Neural cell (in vitro differentiated cells): Measurements from ENCODE around the gene ATP1B2. TPM values are rescaled to one million over a fixed set of nuclear protein-coding genes. Genes with fewer than 3 reads are reported as not detected.

ENCODE experiments used
- polyA plus RNA-seq: library from polyadenylated mRNA; depleted of rRNA; stranded (reverse); fragments of >200 nt; gene quantifications from 2 replicates; pipeline ENCODE4 v1.2.3, GENCODE V29; 2014

Gene ATP1B2
- polyA plus RNA-seq, 1 donor from 2014 or later = 4.2 TPM

Other genes with a start within 250 kb of the ATP1B2 start
- 158 and 161 TPM in 2 replicates for gene TMEM256, start 246.8 kb upstream of the ATP1B2 start, polyA plus RNA-seq
- 13.8 and 21.5 TPM in 2 replicates for gene NLGN2, start 243.1 kb upstream of the ATP1B2 start, polyA plus RNA-seq
- gene SPEM1, start 230.6 kb upstream of the ATP1B2 start, polyA plus RNA-seq = not detected in 2 replicates
- not detected in 2 replicates for gene SPEM2, start 225.3 kb upstream of the ATP1B2 start, polyA plus RNA-seq
- not detected in 2 replicates for gene SPEM3, start 222.1 kb upstream of the ATP1B2 start, polyA plus RNA-seq
- gene TMEM102, start 215.5 kb upstream of the ATP1B2 start, polyA plus RNA-seq = 0.14 TPM in 1 of 2 replicates, not detected in the other
- gene FGF11, start 211.4 kb upstream of the ATP1B2 start, polyA plus RNA-seq = 15.8 and 16.4 TPM in 2 replicates
- gene CHRNB1, start 205.9 kb upstream of the ATP1B2 start, polyA plus RNA-seq = 17.9 and 18.2 TPM in 2 replicates
- 8.0 and 9.2 TPM in 2 replicates for gene ZBTB4, start 171.3 kb upstream of the ATP1B2 start, polyA plus RNA-seq
- gene SLC35G6, start 169.5 kb upstream of the ATP1B2 start, polyA plus RNA-seq = not detected in 2 replicates
- 9.1 and 22.6 TPM in 2 replicates for gene POLR2A, start 166.6 kb upstream of the ATP1B2 start, polyA plus RNA-seq
- not detected in 2 replicates for gene TNFSF12, start 101.9 kb upstream of the ATP1B2 start, polyA plus RNA-seq
- gene TNFSF13, start 92.2 kb upstream of the ATP1B2 start, polyA plus RNA-seq = 0.15 TPM in 1 of 2 replicates, not detected in the other
- 148 and 151 TPM in 2 replicates for gene SENP3, start 89.0 kb upstream of the ATP1B2 start, polyA plus RNA-seq
- not detected in 2 replicates for gene CD68, start 71.3 kb upstream of the ATP1B2 start, polyA plus RNA-seq
- gene MPDU1, start 67.1 kb upstream of the ATP1B2 start, polyA plus RNA-seq = 110 and 118 TPM in 2 replicates
- 0.47 and 1.5 TPM in 2 replicates for gene SOX15, start 60.8 kb upstream of the ATP1B2 start, polyA plus RNA-seq
- gene FXR2, start 36.0 kb upstream of the ATP1B2 start, polyA plus RNA-seq = 118 and 130 TPM in 2 replicates
- gene SAT2, start 23.1 kb upstream of the ATP1B2 start, polyA plus RNA-seq = 303 and 330 TPM in 2 replicates
- 0.90 and 3.2 TPM in 2 replicates for gene SHBG, start 20.8 kb upstream of the ATP1B2 start, polyA plus RNA-seq
- gene TP53, start 36.6 kb downstream of the ATP1B2 start, polyA plus RNA-seq = 13.8 and 14.3 TPM in 2 replicates
- gene WRAP53, start 37.6 kb downstream of the ATP1B2 start, polyA plus RNA-seq = 20.1 and 22.4 TPM in 2 replicates
- gene EFNB3, start 54.3 kb downstream of the ATP1B2 start, polyA plus RNA-seq = 36.4 and 46.5 TPM in 2 replicates
- gene DNAH2, start 66.8 kb downstream of the ATP1B2 start, polyA plus RNA-seq = 2.0 and 2.1 TPM in 2 replicates
- 2.5 and 4.4 TPM in 2 replicates for gene KDM6B, start 183.3 kb downstream of the ATP1B2 start, polyA plus RNA-seq
- gene TMEM88, start 204.1 kb downstream of the ATP1B2 start, polyA plus RNA-seq = 4.2 and 6.7 TPM in 2 replicates
- 99.5 and 110 TPM in 2 replicates for gene NAA38, start 206.6 kb downstream of the ATP1B2 start, polyA plus RNA-seq
- 21.1 and 30.4 TPM in 2 replicates for gene CYB5D1, start 207.1 kb downstream of the ATP1B2 start, polyA plus RNA-seq
- gene CHD3, start 237.9 kb downstream of the ATP1B2 start, polyA plus RNA-seq = 115 and 159 TPM in 2 replicates